NCI-H187 (cell line): ENCODE results near the gene AK8.
"Not testable (repeated sequence)": the region's sequence is repeated elsewhere in the genome, so short reads cannot be mapped to it uniquely, and the experiment has no call there.

Experiments
- DNase-seq, 2 experiments: peaks; one replicate each; lab custom pipeline; 2025; lab: John Stamatoyannopoulos, UW

AK8 gene

GRCh38 chr9:132711846-132712245 lies 166.2 kb downstream of the AK8 start:
- no peak for DNase-seq

GRCh38 chr9:132711152-132711551 lies 166.9 kb downstream of the AK8 start:
- DNase-seq: not testable (repeated sequence)

- no peak for DNase-seq
Measured at GRCh38 chr9:132710333-132710732, 167.8 kb downstream of the AK8 start.

GRCh38 chr9:132708769-132709430 lies 169.2 kb downstream of the AK8 start:
- no peak for DNase-seq

- DNase-seq: no peak
Measured at GRCh38 chr9:132708239-132708638, 169.8 kb downstream of the AK8 start.

GRCh38 chr9:132703336-132703735 lies 174.7 kb downstream of the AK8 start:
- DNase-seq: no peak

- no peak for DNase-seq
Measured at GRCh38 chr9:132702254-132702653, 175.8 kb downstream of the AK8 start.

GRCh38 chr9:132699956-132700355 lies 178.1 kb downstream of the AK8 start:
- no peak for DNase-seq

GRCh38 chr9:132698989-132699388 lies 179.1 kb downstream of the AK8 start:
- no peak for DNase-seq

- DNase-seq: no peak
Measured at GRCh38 chr9:132697230-132697629, 180.9 kb downstream of the AK8 start.

- DNase-seq: no peak
Measured at GRCh38 chr9:132694144-132694543, 183.9 kb downstream of the AK8 start.

GRCh38 chr9:132690696-132691095 lies 187.4 kb downstream of the AK8 start:
- DNase-seq: no peak

GRCh38 chr9:132683873-132684272 lies 194.2 kb downstream of the AK8 start:
- no peak for DNase-seq

GRCh38 chr9:132681561-132681960 lies 196.5 kb downstream of the AK8 start:
- DNase-seq: no peak

GRCh38 chr9:132679946-132680625 lies 198.0 kb downstream of the AK8 start:
- no peak for DNase-seq

GRCh38 chr9:132677976-132678375 lies 200.1 kb downstream of the AK8 start:
- DNase-seq: no peak
